ENCODE results near the gene SMIM26. TPM values are rescaled to one million over a fixed set of nuclear protein-coding genes. Genes with fewer than 3 reads are reported as not detected.

The SMIM26 gene
- total and polyA plus RNA-seq, 2 of the 13 experiments (the other 11 are each of a cell fraction or from before 2014, with no cell fraction given), result 214 to 249 TPM

GRCh38 chr20:18566892-18567738 is at the start of gene SMIM26 (continued):
- TF ChIP-seq TCF12 (IDR thresholded peaks at IDR 0.05) (no peak), TCF12 (CRISPR knock-in tag; IDR thresholded peaks at IDR 0.05) (peak; percentile 64; the same call in 1 of the 2 replicates), SMARCE1 (IDR thresholded peaks at IDR 0.05; ENCODE audit: borderline replicate concordance) (no peak), ZNF543 (CRISPR knock-in tag; IDR thresholded peaks at IDR 0.05) (peak; percentile 76; the same call in 1 of the 2 replicates), CCAR2 (optimal IDR thresholded peaks at IDR 0.05; ENCODE audit: low read depth, low read length) (no peak), ZNF772 (CRISPR knock-in tag; IDR thresholded peaks at IDR 0.05) (peak; percentile 94), MAFG (CRISPR knock-in tag; IDR thresholded peaks at IDR 0.05) (no peak), ZZZ3 (CRISPR knock-in tag; IDR thresholded peaks at IDR 0.05; ENCODE audit: borderline replicate concordance) (peak; percentile 100), TIGD3 (CRISPR knock-in tag; IDR thresholded peaks at IDR 0.05; ENCODE audit: borderline replicate concordance) (0 out of 2 replicates have a peak, but pooled peaks have one; percentile 76), RXRB (CRISPR knock-in tag; IDR thresholded peaks at IDR 0.05; ENCODE audit: borderline replicate concordance) (peak; percentile 75; the same call in 1 of the 2 replicates), NAIF1 (CRISPR knock-in tag; IDR thresholded peaks at IDR 0.05; ENCODE audit: borderline replicate concordance) (peak; percentile 88), ZNF468 (CRISPR knock-in tag; IDR thresholded peaks at IDR 0.05) (peak; percentile 49; the same call in 1 of the 2 replicates), ZSCAN21 (CRISPR knock-in tag; IDR thresholded peaks at IDR 0.05; ENCODE audit: borderline replicate concordance) (peak; percentile 79; the same call in 1 of the 2 replicates), SKIL (CRISPR knock-in tag; IDR thresholded peaks at IDR 0.05; ENCODE audit: borderline replicate concordance) (peak; percentile 27; the same call in 1 of the 2 replicates), BCLAF1 (IDR thresholded peaks at IDR 0.05) (no peak), ZNF33B (CRISPR knock-in tag; IDR thresholded peaks at IDR 0.05) (peak; percentile 85; the same call in 1 of the 2 replicates), PRMT3 (CRISPR knock-in tag; IDR thresholded peaks at IDR 0.05; ENCODE audit: borderline replicate concordance, low read depth) (peak; percentile 8; the same call in 1 of the 2 replicates), NKX3-1 (CRISPR knock-in tag; IDR thresholded peaks at IDR 0.05) (peak; percentile 90; the same call in 1 of the 2 replicates), ZNF331 (CRISPR knock-in tag; IDR thresholded peaks at IDR 0.05) (peak; percentile 93), SRSF9 (IDR thresholded peaks at IDR 0.05; ENCODE audit: borderline replicate concordance, insufficient read depth, low read depth, low read length, poor library complexity, severe bottlenecking) (no peak)
- TF ChIP-seq, protein P1, sequence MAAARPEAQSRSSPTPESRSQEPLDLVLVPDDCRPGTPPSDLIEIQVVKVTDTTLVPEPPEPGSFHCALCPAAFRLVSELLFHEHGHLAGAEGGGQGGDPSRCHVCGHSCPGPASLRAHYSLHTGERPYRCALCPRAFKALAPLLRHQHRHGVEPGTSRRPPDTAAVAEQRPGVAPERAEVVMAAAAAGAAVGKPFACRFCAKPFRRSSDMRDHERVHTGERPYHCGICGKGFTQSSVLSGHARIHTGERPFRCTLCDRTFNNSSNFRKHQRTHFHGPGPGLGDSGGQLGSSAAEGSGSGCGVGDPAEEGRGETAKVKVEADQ (CRISPR knock-in tag; IDR thresholded peaks at IDR 0.05; ENCODE audit: borderline replicate concordance), result peak; percentile 94

Measured in HepG2 (cell line).